DMS153 treated with DMSO at 0.1 percent for 48 hours (cell line): ENCODE results near the gene SCGB1D1.

Experiments
- DNase-seq: peaks from one replicate; lab custom pipeline; 2025; ENCODE audit not compliant: unreplicated experiment; lab: John Stamatoyannopoulos, UW

Gene SCGB1D1, protein sequence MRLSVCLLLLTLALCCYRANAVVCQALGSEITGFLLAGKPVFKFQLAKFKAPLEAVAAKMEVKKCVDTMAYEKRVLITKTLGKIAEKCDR

DNA sequence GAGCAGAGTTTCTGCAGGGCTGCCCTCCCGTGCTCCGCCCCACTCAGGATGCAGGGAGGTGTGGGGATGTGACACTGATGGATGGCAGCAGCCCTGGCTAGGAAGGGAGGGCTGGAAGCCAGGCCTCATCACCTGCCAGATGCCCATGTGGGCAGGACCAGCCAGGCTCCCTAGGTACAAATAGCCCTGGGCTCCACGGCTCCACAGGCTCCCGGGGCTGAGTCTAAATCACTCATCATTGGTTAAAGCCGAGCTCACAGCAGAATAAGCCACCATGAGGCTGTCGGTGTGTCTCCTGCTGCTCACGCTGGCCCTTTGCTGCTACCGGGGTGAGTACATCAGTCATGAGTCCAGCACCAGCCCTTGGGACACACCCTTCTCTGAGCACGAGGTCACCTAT, at the start of gene SCGB1D1:
Gene SCGB1D1 (plus strand): TSS at position 206 of the 400 bp plus-strand sequence. CDS start 69 bp downstream, at position 275.
- no peak for DNase-seq

DNA sequence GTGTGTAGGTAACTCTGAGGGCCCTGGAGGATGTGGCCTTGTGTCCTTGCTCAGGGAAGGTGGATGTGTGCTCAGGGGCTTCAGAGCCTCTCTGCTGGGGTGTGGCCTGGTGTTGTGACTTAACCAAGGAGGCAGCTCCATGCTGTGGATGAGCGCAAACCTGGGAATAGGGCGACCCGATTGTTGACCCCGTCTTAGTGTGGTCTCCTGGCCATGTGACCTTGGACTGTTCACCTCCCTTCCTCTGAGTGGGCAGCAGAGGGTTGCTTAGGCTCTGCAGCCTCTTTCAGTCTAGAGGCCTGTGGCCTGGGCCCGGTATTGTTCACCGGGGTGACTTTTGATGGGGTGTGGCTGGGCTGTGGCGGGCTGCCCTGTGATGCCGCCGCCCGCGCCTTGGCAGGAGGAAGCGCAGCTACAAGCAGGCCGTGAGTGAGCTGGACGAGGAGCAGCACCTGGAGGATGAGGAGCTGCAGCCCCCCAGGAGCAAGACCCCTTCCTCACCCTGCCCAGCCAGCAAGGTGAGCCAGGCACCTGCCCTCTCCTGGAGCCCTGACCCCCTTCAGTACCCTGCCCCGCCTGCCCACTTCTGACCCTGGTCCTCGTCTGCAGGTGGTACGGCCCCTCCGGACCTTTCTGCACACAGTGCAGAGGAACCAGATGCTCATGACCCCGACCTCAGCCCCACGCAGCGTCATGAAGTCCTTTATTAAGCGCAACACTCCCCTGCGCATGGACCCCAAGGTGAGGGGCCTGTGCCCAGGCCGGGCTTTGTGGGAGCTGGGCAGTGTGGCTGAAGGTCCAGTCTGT, 49.5 kb upstream of the SCGB1D1 start:
- no peak for DNase-seq

- DNase-seq, result no peak
These were observed 48.6 kb upstream of the SCGB1D1 start for GRCh38 chr11:62141111-62142042.

DNA sequence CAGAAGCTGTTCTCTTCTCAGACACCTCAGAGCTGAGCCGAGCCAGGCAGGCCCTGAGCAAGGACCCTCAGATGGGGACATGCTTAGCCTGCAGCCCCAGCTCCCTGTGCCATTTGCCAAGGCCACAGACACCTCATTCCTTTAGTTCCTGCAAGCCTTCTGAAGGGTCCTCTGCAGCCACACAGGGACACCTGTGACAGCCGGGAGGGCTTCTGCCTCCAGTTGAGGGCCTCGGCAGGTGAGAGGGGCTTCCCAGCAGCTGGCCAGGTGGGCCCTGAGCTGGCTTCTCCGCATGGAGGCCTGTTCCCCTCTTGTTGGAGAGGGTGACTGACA, 48.0 kb upstream of the SCGB1D1 start:
- no peak for DNase-seq

- no peak for DNase-seq
These were observed 47.1 kb upstream of the SCGB1D1 start for GRCh38 chr11:62142921-62143320.

- no peak for DNase-seq
These were observed 46.3 kb upstream of the SCGB1D1 start for GRCh38 chr11:62143727-62144126.

DNA sequence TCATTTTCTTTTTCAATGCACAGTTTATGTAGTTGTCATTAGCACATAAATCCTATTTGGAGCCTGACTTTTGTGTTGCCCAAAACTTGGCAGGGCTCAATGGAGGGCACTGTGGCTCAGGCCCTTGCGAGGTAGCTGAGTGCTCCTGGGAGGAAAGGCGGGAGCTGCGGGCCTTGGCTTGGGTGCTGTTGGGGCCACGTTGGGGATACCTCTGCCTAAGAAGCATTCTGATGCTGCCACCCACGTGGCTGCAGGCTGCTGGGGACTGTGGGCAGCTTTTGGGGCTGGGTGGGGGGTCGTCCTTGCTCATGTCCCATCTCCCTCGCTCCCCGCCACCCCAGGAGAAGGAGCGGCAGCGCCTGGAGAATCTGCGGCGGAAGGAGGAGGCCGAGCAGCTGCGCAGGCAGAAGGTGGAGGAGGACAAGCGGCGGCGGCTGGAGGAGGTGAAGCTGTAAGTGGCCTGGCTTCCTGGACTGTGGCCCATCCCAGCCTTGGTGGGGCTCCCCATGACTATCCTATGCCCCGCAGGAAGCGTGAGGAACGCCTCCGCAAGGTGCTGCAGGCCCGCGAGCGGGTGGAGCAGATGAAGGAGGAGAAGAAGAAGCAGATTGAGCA, 45.3 kb upstream of the SCGB1D1 start:
- no peak for DNase-seq

DNA sequence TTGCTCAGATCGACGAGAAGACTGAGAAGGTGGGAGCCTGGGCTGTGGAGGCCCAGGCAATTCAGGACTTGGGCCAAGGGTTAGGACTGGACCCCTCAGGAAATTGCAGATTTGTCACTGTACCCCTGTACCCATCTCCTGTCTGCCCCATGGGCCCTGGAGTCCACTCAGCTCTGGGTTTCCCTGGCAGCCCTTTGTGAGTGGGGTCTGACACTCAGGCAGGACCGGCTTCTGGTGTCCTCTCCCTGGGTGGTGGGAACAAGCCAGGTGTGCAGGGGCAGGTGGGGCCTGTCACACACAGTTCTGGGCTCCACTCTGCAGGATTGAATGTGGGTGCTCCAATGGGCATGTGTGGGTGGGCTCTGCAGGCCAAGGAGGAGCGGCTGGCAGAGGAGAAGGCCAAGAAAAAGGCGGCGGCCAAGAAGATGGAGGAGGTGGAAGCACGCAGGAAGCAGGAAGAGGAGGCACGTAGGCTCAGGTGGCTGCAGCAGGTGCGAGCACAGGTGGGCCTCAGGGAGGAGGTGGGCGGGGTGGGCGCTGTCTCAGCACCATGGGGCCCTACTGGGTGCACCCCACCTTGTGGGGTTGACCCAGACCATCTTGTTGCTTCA, 44.6 kb upstream of the SCGB1D1 start:
- no peak for DNase-seq

DNA sequence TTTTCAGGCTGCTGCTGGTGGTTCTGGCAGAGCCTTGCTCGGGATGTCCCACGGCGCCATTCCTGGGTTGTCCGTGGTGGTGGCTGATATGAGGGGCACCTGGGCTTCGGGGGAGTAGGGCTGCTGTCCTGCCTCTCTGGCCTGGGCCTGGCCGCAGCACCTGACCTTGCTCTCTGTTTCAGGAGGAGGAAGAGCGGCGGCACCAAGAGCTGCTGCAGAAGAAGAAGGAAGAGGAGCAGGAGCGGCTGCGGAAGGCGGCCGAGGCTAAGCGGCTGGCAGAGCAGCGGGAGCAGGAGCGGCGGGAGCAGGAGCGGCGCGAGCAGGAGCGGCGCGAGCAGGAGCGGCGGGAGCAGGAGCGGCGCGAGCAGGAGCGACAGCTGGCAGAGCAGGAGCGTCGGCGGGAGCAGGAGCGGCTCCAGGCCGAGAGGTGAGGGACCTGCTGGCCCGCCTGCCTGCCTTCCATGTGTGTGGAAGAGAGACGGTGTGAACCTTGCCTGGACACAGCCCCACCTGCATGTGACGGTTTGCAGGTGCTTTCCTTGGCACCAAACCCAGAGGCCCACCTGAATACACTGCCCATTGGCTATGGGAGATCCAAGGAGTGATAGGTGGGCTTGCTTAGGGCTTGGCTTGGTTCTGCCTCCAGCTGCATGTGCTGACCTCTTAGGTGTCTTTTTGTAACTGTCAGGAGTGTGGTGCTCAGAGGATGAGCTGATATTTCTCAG, 43.4 kb upstream of the SCGB1D1 start:
- DNase-seq, result no peak

- DNase-seq, result no peak
These were observed 42.5 kb upstream of the SCGB1D1 start for GRCh38 chr11:62147545-62147944.

GRCh38 chr11:62148271-62148980, 41.6 kb upstream of the SCGB1D1 start:
- no peak for DNase-seq

DNA sequence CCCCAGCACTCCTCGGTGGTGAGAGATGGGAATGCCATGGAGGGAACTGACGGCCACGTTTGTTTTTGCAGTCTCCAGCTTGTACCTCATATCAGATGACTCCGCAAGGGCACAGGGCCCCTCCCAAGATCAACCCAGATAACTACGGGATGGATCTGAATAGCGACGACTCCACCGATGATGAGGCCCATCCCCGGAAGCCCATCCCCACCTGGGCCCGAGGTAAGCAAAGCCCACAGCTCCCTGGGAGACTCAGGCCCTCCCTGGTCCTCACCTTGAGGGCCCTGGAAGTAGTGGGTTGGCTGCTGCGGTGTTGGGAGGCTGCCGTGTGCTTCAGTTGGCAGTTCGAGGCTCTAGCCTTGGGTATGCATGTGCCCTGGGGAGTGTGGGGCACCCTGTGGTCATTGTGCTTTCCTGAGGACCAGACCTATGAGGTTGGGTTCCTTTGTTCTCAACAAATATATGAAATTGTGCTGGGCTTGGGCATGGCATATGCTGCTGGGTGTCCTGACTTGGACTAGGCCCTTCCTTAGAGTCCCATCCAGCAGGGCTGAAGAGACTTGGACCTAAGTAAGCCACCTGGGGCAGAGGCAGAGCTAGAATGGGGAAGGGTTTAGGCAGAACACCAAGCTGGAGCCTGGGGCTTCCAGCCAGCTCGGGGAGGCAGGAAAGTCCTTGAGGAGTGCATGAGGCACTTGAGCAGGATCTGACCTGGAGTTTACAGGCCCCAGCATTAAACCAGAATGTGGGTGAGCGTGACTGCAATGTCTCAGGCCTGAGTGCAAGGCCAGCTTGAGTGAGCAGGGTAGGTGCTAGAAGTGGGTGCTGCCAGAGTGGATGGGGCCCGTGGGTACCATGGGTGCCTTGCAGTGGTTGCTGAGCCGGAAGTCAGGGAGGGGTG, 39.8 kb upstream of the SCGB1D1 start:
- no peak for DNase-seq

DNA sequence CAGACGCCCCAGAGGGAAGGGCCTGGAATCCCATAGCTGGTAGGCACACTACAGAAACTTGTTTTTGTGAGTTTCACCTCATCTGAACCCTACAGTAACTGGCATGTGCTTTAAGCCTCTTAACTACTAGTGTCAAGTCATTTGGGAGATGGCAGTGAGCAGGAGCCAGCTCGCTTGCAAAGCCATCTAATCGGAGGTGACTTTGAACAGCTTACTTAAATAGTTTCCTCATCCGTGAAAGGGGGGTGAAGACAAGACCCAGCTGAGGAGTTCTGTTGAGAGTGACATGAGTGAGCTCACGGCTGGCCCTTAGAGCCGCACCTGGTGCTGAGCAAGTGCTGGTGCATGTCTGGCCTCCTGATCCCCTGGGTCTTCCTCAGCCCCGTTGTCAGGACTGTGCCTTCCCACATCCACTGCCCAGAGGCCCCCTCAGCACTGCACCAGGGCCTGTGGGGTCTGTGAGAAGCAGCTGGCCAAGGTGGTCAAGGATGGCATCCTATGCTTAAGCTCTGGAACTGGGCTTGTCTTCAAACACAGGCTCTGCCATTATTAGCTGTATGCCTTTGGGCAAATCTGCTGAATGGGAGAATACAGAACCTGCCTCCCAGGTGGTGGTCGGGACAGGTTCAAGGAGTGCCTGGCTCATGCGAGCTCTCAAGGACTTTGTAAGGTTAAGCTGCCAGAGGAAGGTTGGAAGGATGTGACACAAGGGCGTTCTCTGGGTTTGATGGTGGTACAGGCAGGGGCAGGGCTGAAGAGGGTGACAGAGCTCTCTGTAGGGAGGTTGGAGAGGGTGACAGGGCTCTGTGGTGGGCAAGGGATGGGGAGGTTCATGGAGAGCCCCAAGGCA, 38.9 kb upstream of the SCGB1D1 start:
- DNase-seq, result no peak

GRCh38 chr11:62151737-62152102, 38.3 kb upstream of the SCGB1D1 start:
- no peak for DNase-seq

GRCh38 chr11:62152245-62153086, 37.5 kb upstream of the SCGB1D1 start:
- DNase-seq, result no peak

DNA sequence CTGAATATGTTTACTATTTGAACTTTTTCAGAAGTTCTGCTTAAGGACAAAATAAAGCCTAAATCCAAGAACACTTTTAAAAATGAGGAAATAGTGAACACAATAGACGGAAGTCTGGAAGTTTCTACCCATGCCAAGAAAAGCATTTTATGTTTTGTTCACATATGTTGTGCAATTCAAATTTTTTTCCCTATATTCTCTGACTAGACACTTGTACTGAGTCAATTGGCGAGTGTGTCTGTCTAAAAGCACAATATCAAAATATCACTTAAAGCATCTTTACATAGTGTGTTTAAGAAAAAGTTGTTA, 37.0 kb upstream of the SCGB1D1 start:
- DNase-seq, result no peak

GRCh38 chr11:62153617-62154016, 36.4 kb upstream of the SCGB1D1 start:
- no peak for DNase-seq
